DND-41 (cell line): ENCODE measurements around the gene ARHGEF4.

Experiments
- ATAC-seq: fragments of 200-7000 bp; cut with Tn5 transposase; 3 replicates; pipeline ENCODE4 v1.9.1; 2021; ENCODE audit warnings: low read depth; ENCODE audit not compliant: insufficient read depth
- DNase-seq: peaks from one replicate; pipeline ENCODE4 v3.0.0-alpha.2; 2020
- H2AFZ ChIP-seq: 2 replicates; pipeline ENCODE4 v1.6.0; 2012; ENCODE audit warnings: low read depth, low read length
- H3K27ac ChIP-seq: 2 replicates; pipeline ENCODE4 v1.5.1; 2012; ENCODE audit warnings: low read length, inconsistent platforms
- H3K27me3 ChIP-seq: fragments of 200-600 bp; sonication (generic); 2 replicates; pipeline ENCODE4 v1.6.0; 2012; ENCODE audit warnings: low read length, mild to moderate bottlenecking, inconsistent platforms; ENCODE audit not compliant: insufficient read depth, poor library complexity
- H3K36me3 ChIP-seq: 2 replicates; pipeline ENCODE4 v1.5.1; 2012; ENCODE audit warnings: low read length, inconsistent platforms; ENCODE audit not compliant: insufficient read depth
- H3K4me1 ChIP-seq: 2 replicates; pipeline ENCODE4 v1.5.1; 2012; ENCODE audit warnings: mild to moderate bottlenecking, low read length; ENCODE audit not compliant: insufficient read depth
- H3K4me2 ChIP-seq: 2 replicates; pipeline ENCODE4 v1.6.0; 2012; ENCODE audit warnings: mild to moderate bottlenecking, moderate library complexity, low read length, inconsistent platforms; ENCODE audit not compliant: insufficient read depth
- H3K4me3 ChIP-seq, 2 experiments: fragments of 200-600 bp in 1 of 2; shearing (Covaris generic) in 1 of 2; 2 replicates each; pipeline ENCODE4 v1.5.1; 2012 to 2016; ENCODE audit warnings: inconsistent platforms in 2 of 2, low read length in 2 of 2, mild to moderate bottlenecking in 2 of 2, low read depth in 1 of 2, moderate library complexity in 1 of 2
- H3K79me2 ChIP-seq: 2 replicates; pipeline ENCODE4 v1.6.0; 2012; ENCODE audit warnings: low read length, inconsistent platforms; ENCODE audit not compliant: insufficient read depth
- H3K9ac ChIP-seq: 2 replicates; pipeline ENCODE4 v1.6.0; 2012; ENCODE audit warnings: low read depth, mild to moderate bottlenecking, inconsistent platforms, low read length, moderate library complexity
- H3K9me3 ChIP-seq: 2 replicates; pipeline ENCODE4 v1.5.1; 2012; ENCODE audit warnings: low read length, moderate library complexity, mild to moderate bottlenecking, inconsistent platforms; ENCODE audit not compliant: insufficient read depth, severe bottlenecking
- H4K20me1 ChIP-seq: 2 replicates; pipeline ENCODE4 v1.6.0; 2012; ENCODE audit warnings: low read length; ENCODE audit not compliant: insufficient read depth
- EZH2 ChIP-seq: IDR thresholded peaks from 3 replicates; pipeline ENCODE4 v1.6.1; 2012; ENCODE audit warnings: borderline replicate concordance, low read depth, mild to moderate bottlenecking, moderate library complexity, low read length, inconsistent platforms; ENCODE audit not compliant: severe bottlenecking
- TF ChIP-seq, protein P1 (sequence below): IDR thresholded peaks from 2 replicates; pipeline ENCODE4 v1.5.1; 2012; ENCODE audit warnings: borderline replicate concordance, low read length, moderate library complexity, mild to moderate bottlenecking; ENCODE audit not compliant: poor library complexity, severe bottlenecking; ENCODE audit errors: extremely low read depth

ARHGEF4 gene

DNA sequence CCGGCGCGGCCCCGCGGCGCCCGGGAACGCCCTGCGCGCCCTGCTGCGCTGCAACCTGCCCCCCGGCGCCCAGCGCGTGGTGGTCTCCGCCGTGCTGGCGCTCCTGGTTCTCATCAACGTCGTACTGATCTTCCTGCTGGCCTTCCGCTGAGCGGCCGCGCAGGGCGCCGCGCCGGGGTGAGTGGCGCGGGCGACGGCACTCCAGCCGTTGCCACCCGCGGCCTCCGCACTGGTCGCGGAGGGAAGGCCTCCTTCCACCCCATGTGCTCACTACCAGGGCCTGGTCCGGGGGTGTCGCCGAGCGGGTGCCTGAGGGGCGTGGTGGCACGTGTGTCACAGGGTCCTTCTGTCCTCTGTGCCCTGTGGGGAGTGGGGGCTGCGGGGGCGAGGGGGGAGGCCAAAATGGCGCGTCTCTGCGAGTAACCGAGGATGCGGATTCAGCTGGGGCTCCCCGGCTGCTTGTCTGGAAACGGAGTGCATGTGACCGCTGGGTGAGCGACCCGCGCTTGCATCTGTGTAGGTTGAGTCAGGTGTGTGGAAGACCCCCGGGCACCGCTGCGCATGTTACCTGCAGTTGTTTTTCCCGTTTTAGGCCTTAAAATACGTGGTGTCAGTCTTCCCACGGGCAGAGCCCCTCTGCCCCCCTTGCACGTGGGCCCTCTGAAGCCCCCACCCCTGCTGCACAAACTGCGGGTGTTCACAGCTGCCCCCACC, 198.6 kb downstream of the ARHGEF4 start:
- H2AFZ ChIP-seq = no peak overlapping the region
- H3K27ac ChIP-seq = no peak overlapping the region
- H3K4me2 ChIP-seq = no peak overlapping the region

DNA sequence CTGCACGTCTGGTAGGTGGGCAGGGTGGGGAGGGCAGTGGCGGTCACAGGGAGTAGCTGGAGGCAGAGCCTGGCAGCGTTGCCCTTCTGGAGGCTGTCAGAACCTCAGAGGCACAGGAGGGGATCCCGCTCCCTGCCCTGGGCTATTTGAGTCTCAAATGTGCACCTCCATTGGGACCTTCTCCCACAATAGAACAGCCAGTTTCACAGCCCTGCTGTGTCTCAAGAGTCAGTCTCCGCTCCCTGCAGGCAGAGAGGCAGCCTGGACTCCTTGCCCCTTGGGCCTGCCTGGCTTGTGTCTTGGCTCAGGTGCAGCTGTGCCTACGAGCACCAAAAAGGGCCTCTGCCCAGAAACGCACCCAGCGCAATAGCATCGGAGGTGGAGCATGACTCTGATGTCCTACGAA, 199.1 kb downstream of the ARHGEF4 start:
- no peak overlapping the region for H2AFZ ChIP-seq
- no peaks in the 10 kb centered on the region; the same call in 1 of the 2 replicates for H4K20me1 ChIP-seq
- no peak overlapping the region for H3K9ac ChIP-seq
- H3K9me3 ChIP-seq = no peaks in the 10 kb centered on the region
- H3K4me2 ChIP-seq = no peak overlapping the region
- H3K79me2 ChIP-seq = no peaks in the 10 kb centered on the region
- ATAC-seq = no peak
- H3K27me3 ChIP-seq = no peaks in the 10 kb centered on the region
- no peak for DNase-seq
- no peak for TF ChIP-seq EZH2
- TF ChIP-seq, protein P1, sequence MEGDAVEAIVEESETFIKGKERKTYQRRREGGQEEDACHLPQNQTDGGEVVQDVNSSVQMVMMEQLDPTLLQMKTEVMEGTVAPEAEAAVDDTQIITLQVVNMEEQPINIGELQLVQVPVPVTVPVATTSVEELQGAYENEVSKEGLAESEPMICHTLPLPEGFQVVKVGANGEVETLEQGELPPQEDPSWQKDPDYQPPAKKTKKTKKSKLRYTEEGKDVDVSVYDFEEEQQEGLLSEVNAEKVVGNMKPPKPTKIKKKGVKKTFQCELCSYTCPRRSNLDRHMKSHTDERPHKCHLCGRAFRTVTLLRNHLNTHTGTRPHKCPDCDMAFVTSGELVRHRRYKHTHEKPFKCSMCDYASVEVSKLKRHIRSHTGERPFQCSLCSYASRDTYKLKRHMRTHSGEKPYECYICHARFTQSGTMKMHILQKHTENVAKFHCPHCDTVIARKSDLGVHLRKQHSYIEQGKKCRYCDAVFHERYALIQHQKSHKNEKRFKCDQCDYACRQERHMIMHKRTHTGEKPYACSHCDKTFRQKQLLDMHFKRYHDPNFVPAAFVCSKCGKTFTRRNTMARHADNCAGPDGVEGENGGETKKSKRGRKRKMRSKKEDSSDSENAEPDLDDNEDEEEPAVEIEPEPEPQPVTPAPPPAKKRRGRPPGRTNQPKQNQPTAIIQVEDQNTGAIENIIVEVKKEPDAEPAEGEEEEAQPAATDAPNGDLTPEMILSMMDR = no peak
- no peaks in the 10 kb centered on the region for H3K36me3 ChIP-seq
- H3K4me3 ChIP-seq = no peak overlapping the region
- peaks cover 6% of the 10 kb centered on the region for H3K4me1 ChIP-seq
- H3K27ac ChIP-seq = no peak overlapping the region

More for the DNA sequence above, 198.6 kb downstream of the ARHGEF4 start:
- Histone ChIP-seq H3K4me3 (no peak overlapping the region), H3K79me2 (no peaks in the 10 kb centered on the region), H3K9me3 (no peaks in the 10 kb centered on the region), H3K36me3 (no peaks in the 10 kb centered on the region), H3K4me1 (0 out of 2 replicates have a peak, but pooled peaks cover under 1% of the 10 kb centered on the region), H4K20me1 (no peaks in the 10 kb centered on the region; the same call in 1 of the 2 replicates), H3K27me3 (no peaks in the 10 kb centered on the region), H3K9ac (no peak overlapping the region)
- no peak for TF ChIP-seq EZH2
- TF ChIP-seq, protein P1 = no peak
- ATAC-seq = no peak
- no peak for DNase-seq

DNA sequence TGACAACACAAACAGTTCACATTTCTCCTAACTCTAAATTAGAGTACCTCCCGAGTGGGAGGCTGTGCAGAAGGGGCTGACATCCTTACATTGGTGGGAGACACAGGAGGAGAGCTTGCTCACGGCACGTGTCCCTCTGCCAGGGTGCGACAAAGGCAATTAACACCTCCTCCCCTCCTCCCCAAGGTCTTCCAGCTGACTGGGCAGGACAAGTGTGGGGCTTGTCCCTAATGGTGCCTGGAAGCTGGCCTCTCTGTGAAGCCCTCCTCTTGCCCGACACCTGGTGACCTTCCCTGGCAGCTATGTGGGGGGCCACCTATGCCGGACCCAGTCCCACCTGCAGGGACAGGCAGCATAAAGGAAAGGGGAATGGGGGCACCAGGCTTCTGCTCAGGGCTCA, 199.6 kb downstream of the ARHGEF4 start:
- H3K27me3 ChIP-seq = no peaks in the 10 kb centered on the region
- no peak for DNase-seq
- H3K4me2 ChIP-seq = no peak overlapping the region
- no peak overlapping the region for H3K27ac ChIP-seq
- H3K4me1 ChIP-seq = peaks cover 10% of the 10 kb centered on the region
- TF ChIP-seq EZH2 = no peak
- TF ChIP-seq, protein P1 = no peak
- no peak overlapping the region for H3K4me3 ChIP-seq
- no peaks in the 10 kb centered on the region for H3K79me2 ChIP-seq
- no peaks in the 10 kb centered on the region for H3K36me3 ChIP-seq
- H4K20me1 ChIP-seq = no peaks in the 10 kb centered on the region; the same call in 1 of the 2 replicates
- H3K9ac ChIP-seq = no peak overlapping the region
- no peak overlapping the region for H2AFZ ChIP-seq
- no peak for ATAC-seq
- no peaks in the 10 kb centered on the region for H3K9me3 ChIP-seq
